Measurements from ENCODE around the gene EFCAB6.

The EFCAB6 gene

DNA sequence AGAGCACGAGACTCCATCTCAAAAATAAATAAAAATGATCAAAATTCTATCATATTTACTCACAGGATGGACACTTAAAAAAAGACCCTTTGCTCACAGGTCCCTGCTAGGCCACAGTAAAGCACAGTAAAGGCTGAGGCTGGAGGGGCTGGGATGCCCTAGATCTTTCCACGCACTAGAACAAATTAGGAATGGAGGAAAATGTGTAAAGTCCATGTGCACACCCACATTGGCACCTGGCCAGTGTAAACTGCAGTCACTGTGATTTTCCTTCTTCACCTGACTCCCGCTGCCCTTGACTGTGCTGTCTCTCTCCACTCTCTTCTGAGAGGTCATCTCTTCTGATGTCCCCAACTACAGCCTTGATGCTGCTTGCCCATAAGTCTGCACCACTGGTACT lies 195.5 kb downstream of the EFCAB6 start:
- in situ Hi-C loops (cut with MboI; ENCODE audit: low sequenced_read_pairs): no loop called here

DNA sequence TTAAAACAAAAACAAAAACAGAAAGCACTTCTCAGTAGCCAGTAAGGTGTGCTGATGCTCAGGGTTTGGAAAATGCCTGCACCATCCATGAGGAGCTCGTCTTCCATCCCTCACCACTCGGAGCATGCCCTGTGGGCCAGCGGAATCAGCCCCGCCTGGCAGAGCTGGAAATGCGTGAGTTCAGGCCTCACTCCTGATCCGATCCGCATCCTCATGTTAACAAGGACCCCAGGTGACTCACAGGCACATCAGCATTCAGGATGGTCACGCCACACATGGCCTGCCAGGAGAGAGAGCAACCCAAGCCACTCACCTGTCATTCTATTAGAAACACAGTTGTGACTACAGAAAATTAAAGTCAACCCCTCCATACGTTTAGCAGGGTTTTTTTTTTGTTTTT lies 211.8 kb downstream of the EFCAB6 start:
- in situ Hi-C loops (cut with MboI; ENCODE audit: low sequenced_read_pairs): no loop called here

DNA sequence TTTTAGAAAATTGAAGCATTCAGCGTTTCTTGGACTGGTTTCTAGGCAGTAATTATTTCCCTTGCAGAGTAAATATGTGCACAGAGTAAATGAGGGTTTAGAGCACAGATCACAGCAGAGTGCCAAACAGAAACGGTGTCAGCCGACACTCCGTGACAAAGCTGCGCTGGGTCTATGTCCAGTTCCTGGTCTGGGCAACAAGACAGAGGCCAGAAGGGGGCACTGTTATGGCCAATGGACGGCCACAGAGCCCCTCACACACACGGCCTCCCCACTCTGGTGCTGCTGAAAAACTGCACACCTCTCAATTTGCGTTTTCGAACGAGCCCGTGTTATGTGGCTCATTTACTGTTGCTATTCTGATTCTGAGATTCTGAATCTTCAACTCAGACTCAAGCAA lies 219.6 kb downstream of the EFCAB6 start:
- in situ Hi-C loops (cut with MboI; ENCODE audit: low sequenced_read_pairs): no loop called here

DNA sequence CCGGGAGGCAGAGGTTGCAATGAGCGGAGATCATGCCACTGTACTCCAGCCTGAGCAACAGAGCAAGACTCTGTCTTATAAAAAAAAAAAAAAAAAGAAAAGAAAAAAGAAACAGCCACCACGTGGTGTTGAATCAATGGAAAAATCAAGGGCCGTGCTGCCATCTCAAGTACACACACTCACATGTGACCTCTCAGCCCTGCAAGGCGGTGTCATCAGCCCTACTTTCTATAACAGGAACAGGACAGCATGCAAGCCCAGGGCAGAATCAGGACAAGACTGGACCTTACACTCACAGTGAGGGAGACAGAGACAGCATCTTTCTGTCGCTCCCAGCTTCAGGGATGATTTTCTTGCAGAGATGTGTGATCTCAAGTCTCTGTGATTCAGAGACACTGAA lies 220.7 kb downstream of the EFCAB6 start:
- in situ Hi-C loops (cut with MboI; ENCODE audit: low sequenced_read_pairs): no loop called here

DNA sequence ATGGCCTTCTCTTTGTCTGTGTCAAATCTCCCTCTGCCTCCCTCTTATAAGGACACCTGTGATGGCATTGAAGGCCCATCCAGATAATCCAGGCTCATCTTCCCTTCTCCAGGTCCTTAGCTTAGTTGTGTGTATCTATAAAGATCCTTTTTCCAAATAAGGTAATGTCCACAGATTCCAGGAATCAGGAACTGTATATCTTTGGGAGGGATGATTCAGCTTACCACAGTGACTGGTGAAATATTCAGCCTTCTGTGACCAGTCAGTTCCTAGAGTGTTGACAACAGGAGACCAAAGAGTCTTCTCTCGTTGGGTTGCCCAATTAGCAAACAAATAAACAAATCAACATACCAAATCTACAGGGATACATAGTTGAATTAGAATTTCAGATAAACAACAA lies 224.5 kb downstream of the EFCAB6 start:
- in situ Hi-C loops (cut with MboI; ENCODE audit: low sequenced_read_pairs): no loop called here

DNA sequence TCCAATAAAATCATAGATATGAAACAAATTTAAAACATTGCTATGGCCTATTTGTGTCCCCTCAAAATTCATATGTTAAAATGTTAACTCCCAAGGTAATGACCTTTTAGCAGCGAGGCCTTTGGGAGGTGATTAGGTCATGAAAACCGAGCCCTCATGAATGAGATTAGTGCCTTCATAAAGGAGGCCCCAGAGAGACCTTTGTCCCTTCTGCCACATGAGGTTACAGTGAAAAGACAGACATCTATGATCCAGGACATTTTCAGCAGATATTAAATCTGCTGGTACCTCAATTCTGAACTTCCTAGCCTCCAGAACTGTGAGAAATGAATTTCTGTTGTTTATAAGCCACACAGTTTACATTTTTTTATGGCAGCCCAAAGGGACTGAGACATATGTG lies 228.6 kb downstream of the EFCAB6 start:
- in situ Hi-C loops (cut with MboI; ENCODE audit: low sequenced_read_pairs): no loop called here

DNA sequence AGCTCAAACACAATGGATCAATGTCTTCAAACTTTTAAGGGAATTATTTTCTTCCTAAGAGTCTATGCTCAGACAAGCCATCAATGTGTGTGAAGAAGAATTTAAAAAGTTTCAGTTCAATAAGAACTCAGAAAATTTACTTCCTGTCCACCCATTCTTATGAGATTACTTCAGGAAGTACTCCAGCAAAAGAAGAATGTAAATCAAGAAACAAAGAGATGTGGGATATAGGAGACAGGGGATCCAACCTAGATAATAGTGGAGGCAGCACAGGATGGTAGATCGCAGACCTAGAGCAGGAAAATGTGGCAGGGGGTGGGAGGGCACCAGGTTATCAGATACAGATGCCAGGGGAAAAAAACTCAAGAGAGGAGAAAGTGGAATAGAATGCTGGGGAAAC lies 229.7 kb downstream of the EFCAB6 start:
- in situ Hi-C loops (cut with MboI; ENCODE audit: low sequenced_read_pairs): no loop called here

DNA sequence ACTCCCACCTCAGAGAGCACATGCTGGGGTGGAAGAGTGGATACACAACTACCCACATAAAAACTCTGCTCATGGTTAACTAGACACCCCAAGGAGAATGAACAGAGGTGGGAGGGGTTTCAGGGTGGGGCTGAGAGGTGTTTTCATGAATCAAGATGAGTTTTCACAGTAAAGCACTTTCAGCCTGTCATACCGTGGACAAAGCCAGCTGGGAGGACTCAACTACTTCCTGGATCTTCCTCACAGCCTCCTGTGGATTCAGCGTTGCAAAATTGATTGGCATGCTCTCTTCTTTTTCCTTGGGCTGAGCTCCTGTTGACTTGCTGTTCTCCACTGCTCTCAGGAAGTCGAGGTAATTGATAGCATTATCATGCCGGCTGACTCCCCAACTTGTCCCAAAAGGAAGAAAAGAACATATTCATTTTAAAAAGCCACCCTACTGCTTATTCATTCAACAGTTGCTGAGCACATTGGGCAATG lies 231.8 kb downstream of the EFCAB6 start:
- in situ Hi-C loops (cut with MboI; ENCODE audit: low sequenced_read_pairs): no loop called here

DNA sequence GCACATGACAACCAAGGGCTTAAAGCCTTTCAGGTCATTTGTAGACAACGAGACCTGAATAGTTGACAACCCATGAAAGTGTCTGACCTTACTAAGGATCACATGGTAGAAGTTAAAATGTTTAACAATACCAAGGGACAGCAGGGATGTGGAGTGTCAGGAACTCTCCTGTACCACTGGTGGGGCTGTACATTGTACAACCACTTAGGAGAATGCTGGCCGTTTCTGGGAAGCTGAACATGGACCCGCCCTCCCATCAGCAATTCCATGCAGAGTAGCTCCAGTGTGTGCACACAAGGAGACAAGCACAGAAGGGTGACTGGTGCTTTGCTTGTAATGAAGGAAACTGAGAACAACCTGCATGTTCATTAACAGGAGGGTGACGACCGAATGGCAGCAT lies 237.4 kb downstream of the EFCAB6 start:
- in situ Hi-C loops (cut with MboI; ENCODE audit: low sequenced_read_pairs): no loop called here

DNA sequence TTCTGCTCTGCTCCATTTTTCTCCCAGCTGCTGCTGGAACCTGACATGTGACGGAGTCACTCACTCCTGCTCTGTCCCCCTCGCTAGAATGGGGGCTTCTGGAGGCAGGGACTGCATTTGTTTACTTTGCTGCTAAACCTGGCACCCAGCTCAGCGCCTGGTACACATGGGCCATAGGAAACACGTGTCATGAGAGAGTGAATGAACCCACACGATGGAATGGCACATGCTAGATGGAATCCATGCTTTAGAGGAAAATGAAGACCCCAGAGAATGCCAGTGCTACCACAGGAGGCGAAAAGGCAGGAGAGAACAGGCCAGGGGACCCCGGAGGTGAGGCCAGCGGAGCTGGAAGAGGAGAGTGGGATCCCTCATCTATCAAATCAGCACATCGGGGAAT lies 239.4 kb downstream of the EFCAB6 start:
- in situ Hi-C loops (cut with MboI; ENCODE audit: low sequenced_read_pairs): no loop called here

DNA sequence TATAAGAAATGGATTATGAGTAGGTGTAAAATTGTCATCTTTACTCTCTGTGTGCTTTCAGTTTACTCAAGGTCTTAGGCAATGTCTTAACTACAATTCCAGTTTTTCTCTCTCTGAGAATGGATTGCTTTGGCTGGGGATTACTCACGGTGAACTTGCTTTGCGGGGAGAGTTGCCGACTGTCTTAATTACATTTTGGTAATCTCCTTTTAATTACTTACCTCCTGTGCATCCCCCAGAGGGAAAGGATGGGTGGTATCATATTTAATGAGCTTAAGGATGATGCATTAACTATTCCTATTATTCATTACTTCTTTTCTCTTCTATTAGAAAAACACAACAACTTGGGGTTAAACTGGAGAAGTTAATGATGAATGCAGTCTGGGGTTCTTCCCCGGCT lies 240.9 kb downstream of the EFCAB6 start:
- in situ Hi-C loops (cut with MboI; ENCODE audit: low sequenced_read_pairs): no loop called here

DNA sequence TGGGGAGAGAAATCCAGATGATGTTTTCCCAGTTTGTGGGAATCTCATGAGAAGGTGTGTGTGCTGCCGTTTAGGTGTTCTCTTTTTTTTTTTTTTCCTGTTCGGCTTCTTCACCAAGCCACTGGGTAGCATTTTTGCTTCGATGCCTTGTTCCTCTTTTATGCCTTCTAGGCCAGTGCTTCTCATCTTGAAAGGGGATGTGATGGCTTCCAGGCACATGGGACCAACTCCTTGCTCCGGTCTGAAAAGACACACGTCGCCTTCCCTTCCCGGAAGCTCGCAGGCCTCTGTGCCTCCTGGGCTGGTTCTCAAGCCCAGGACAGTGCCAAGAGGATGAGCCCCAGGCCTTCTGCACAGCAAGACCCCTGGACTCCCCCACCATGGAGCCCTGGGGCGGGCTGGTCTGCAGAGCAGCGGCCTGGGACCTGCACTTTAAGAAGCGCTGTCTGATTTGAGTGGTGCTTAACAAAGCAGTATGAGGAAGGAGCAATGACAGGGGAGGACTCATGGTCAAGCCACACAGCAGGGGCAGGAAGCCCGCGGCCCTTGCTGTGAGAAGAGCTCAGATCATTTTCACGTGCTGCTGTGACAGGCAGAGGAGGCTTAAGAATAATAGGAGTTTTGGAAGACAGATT lies 241.5 kb downstream of the EFCAB6 start:
- in situ Hi-C loops (cut with MboI; ENCODE audit: low sequenced_read_pairs): no loop called here

DNA sequence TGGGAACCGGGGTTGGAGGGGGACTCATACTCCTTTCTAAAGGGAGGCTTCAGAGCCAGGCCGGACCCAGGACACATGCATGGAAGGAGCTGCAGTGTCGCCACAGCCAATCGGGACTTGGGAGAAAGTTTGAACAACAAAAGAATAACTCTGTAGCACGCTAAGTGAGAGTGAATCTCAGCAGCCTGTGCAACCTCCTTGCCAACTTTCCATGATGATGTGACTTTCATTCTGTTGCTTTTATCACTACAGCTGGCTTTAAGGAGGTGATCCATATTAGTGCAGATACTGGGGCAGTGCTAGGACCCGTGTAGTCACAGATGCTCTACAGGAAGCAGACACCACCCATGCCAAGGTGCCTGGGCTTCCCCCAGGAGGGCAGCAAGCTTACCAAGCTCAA lies 243.0 kb downstream of the EFCAB6 start:
- in situ Hi-C loops (cut with MboI; ENCODE audit: low sequenced_read_pairs): no loop called here

DNA sequence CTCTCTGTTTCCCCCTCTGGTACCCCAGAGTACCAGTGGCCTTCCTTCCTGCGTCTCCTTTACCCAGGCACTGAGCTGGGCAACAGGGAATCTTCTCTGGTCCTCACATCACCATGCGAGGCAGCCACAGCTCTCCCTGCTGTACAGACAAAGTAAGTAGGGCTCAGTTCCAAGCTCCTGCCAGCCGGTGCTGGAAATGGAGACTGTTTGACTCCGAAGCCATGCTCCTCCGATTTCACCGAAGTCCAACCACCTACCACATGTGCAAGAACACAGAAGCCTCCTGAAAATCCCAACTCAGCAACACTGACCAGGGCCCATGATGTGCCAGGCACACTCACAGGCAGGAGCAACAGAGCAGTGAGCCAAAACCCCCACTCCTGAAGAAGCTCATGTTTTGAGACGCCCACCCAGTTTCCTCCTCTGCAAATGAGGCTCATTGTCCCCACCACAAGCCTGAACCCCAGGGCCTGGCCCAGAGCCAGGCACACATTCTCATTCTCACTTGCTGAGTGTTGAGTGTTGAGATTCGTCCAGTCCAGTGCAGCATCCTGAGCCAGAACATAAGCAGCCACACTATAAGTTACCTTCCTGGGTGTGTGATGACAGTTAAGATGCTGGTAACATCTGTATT lies 244.3 kb downstream of the EFCAB6 start:
- in situ Hi-C loops (cut with MboI; ENCODE audit: low sequenced_read_pairs): no loop called here

DNA sequence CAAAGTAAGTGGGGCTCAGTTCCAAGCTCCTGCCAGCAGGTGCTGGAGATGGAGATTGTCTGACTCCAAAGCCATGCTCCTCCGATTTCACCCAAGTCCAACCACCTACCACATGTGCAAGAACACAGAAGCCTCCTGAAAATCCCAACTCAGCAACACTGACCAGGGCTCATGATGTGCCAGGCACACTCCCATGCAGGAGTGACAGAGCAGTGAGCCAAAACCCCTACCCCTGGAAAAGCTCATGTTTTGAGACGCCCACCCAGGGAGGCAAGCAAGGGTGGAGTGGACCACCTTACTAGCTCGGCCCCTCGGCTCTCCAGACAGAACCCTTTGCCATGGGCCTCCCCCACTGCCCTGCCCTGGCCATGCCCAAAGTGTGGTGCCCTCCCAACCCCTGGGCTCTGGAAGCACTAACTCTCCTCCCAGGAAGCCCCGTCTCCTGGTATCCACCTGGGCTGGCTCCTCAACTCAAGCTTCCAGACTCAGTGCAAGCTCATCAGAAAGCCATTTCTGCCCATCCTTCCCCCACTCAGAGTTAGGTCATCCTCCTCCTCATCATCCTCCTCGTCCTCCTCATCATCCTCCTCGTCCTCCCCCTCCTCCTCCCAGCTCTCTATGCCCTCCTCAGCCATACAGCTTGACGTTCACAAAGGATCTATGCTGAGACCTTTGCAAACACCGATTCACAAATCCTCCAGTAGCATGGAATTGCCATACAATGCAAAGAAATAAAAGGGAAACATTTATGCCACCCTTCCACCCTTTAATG lies 245.4 kb downstream of the EFCAB6 start:
- in situ Hi-C loops (cut with MboI; ENCODE audit: low sequenced_read_pairs): no loop called here

DNA sequence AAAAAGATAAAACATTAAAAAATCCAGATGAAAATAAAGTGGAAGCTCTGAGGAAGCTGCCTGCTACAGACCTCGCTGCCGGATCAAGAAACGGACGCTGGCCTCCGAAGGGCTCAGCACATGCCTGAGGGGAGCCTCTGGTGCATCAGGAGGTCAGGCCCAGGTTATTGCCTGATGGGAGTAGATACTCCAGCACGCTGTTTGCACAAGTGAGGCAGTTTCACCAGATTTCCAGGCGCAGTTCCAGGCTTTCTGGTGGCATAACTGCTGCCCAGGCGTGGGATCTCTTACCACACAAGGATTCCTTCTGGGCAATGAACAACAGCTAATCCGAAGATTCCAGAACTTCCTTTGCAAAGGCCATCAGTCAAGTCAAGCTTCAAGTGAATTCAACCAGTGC lies 246.1 kb downstream of the EFCAB6 start:
- in situ Hi-C loops (cut with MboI; ENCODE audit: low sequenced_read_pairs): no loop called here

DNA sequence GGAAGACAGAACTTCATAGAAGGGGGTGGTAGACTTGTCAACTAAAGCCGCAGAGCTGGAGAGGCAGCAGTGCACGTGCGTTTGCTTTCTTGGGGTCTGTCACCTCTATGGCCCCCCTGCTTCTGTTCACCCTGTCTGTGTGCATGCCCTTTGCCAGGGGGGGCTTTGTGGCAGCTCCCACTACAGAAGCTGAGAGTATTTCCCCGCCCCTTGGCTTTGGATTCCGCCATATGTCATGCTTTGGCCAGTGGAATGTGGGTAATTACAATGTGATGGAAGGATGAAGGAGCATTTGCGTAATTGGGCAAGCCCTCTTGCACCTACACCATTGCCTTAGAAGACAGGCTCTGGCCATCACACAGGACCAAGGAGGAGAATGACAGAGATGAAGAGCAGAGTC lies 247.2 kb downstream of the EFCAB6 start:
- in situ Hi-C loops (cut with MboI; ENCODE audit: low sequenced_read_pairs): no loop called here

DNA sequence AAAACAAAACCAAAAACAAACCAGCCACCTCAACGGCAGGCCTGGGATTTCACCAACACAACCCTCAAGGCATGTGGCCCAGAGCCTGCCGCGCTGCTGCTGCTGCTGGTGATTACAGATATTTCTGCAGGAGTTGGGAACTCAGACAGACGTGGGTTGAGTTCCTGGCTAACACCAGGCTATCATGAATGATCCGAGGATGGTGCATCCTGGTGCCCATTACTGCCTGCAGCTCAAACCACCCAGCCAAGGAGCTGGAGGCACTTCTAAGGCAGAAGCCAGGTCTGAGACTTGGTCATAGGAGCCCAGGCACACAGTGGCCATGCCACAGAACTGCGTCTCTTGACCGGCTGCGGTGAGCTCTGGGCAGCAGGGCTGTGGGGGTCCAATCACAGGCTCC lies 248.5 kb downstream of the EFCAB6 start:
- in situ Hi-C loops (cut with MboI; ENCODE audit: low sequenced_read_pairs): no loop called here

DNA sequence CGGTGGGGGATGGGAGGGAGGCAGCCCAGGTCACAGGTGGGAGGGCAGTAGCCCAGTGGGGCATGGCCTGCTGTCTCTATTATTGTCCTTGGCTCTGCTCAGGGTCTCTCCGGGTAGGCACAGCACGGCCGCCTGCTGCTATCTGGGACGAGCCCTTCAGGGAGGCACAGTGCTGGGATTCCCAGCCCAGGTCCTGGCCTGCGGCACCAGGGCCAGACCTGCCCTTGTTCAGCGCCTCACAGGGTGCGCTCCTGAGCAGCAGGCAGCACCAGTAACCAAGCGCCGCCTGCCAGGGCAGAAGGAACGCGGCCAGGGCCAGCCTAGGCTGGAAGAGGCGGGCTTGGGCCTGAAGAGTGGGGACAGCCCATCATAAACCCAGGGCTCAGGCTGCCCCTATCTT lies 249.3 kb downstream of the EFCAB6 start:
- in situ Hi-C loops (cut with MboI; ENCODE audit: low sequenced_read_pairs): no loop called here

DNA sequence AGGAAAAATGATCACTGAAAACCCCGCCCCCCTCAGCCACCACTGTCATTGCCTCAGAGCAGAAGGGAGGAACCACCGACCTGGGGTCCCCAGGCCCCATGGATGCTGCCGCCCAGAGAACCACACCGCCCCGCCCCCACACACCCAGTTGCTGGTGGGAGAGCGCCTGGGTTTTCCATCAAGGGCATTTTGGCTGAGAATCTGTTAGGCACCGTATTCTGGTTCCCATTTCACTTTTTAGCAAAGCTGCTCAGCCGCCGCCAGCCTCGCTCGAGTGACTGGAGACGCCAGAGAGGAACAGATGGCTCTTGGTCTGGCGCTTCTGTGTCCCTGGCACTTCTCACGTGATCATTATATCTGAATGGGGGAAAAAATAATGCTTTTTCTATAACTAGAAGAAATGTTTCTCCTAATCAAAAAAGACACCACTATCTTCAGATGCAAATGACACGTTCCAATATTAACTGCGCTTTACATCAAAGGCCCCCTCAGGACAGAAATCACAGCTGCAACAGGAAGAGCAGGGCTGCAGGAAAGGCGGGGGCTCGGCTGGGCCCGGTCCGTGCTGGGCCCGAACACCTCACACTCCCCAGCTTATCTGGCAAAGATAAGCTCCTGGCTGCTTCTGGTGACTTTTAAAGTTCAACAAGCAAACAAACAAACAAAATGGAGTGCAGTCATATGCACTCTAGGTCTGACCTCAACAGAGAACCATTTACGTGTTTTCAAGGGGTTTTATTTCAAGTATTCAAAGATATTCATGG lies 250.5 kb downstream of the EFCAB6 start:
- in situ Hi-C loops (cut with MboI; ENCODE audit: low sequenced_read_pairs): no loop called here

DNA sequence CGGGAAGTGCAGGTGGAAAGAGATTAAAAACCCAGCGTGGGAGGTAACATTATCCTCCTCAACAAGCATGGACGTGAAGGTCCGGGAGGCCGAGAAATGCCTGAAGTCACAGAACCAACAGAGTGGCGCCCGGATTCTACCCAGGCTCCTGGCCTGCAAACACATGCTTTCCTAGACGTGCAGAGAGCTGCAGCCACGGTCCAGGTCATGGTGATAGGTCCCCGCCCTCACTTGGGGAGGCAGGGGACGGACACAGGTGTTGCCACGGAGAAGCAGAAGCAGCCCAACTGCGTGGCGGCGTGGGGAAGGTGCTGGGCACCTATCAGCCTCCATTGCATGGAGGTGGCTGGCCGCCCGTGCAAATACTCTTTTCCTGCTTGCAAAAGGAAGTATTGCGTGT lies 251.5 kb downstream of the EFCAB6 start:
- in situ Hi-C loops (cut with MboI; ENCODE audit: low sequenced_read_pairs): no loop called here

Measured in hTERT RPE-1 (cell line).